Trophoblast cell (in vitro differentiated cells and primary cell): ENCODE measurements around the gene SPTLC2.

ENCODE experiments used
- DNase-seq, 2 donors: peaks; one replicate each; pipeline ENCODE4 v3.0.0-alpha.2; 2016
- H2AFZ ChIP-seq: 2 replicates; pipeline ENCODE4 v1.6.1; 2013; ENCODE audit warnings: low read length, moderate library complexity, mild to moderate bottlenecking; ENCODE audit not compliant: insufficient read depth, poor library complexity
- H2AK5ac ChIP-seq: 2 replicates; pipeline ENCODE4 v1.6.1; 2013; ENCODE audit warnings: mild to moderate bottlenecking, low read length
- H2BK120ac ChIP-seq: 2 replicates; pipeline ENCODE4 v1.6.1; 2013; ENCODE audit warnings: low read length, mild to moderate bottlenecking, moderate library complexity; ENCODE audit not compliant: insufficient read depth, poor library complexity
- H2BK12ac ChIP-seq: 2 replicates; pipeline ENCODE4 v1.6.1; 2013; ENCODE audit warnings: mild to moderate bottlenecking, low read length, moderate library complexity
- H2BK5ac ChIP-seq: 2 replicates; pipeline ENCODE4 v1.6.1; 2013; ENCODE audit warnings: low read length, low read depth, moderate library complexity, mild to moderate bottlenecking; ENCODE audit not compliant: poor library complexity
- H3K14ac ChIP-seq: 2 replicates; pipeline ENCODE4 v1.6.1; 2013; ENCODE audit warnings: mild to moderate bottlenecking, low read length
- H3K18ac ChIP-seq: 2 replicates; pipeline ENCODE4 v1.6.1; 2013; ENCODE audit warnings: mild to moderate bottlenecking, low read length
- H3K23ac ChIP-seq: 2 replicates; pipeline ENCODE4 v1.6.1; 2013; ENCODE audit warnings: low read length
- H3K27ac ChIP-seq: 2 replicates; pipeline ENCODE4 v1.5.1; 2013; ENCODE audit warnings: low read depth, mild to moderate bottlenecking, inconsistent platforms, low read length, moderate library complexity
- H3K27me3 ChIP-seq: 2 replicates; pipeline ENCODE4 v1.6.1; 2013; ENCODE audit warnings: inconsistent platforms, mild to moderate bottlenecking, low read length, moderate library complexity; ENCODE audit not compliant: insufficient read depth
- H3K36me3 ChIP-seq, 2 experiments: 1 replicate in 1 of 2; 2 replicates in 1 of 2; pipeline ENCODE4 v1.6.1; 2013; ENCODE audit warnings: low read length in 2 of 2, mild to moderate bottlenecking in 2 of 2, moderate library complexity in 1 of 2; ENCODE audit not compliant: insufficient read depth in 2 of 2, control insufficient read depth in 1 of 2
- H3K4ac ChIP-seq: 2 replicates; pipeline ENCODE4 v1.6.1; 2013; ENCODE audit warnings: low read depth, mild to moderate bottlenecking, low read length, moderate library complexity
- H3K4me1 ChIP-seq, 2 experiments: 1 replicate in 1 of 2; 2 replicates in 1 of 2; pipeline ENCODE4 v1.6.1; 2013; ENCODE audit warnings: low read length in 2 of 2, mild to moderate bottlenecking in 2 of 2, moderate library complexity in 1 of 2; ENCODE audit not compliant: insufficient read depth in 2 of 2, control insufficient read depth in 1 of 2
- H3K4me2 ChIP-seq: 2 replicates; pipeline ENCODE4 v1.6.1; 2013; ENCODE audit warnings: inconsistent platforms, mild to moderate bottlenecking, low read length, moderate library complexity
- H3K4me3 ChIP-seq: 2 replicates; pipeline ENCODE4 v1.5.1; 2013; ENCODE audit warnings: mild to moderate bottlenecking, low read depth, low read length, inconsistent platforms
- H3K79me1 ChIP-seq: one replicate; pipeline ENCODE4 v1.6.1; 2013; ENCODE audit warnings: low read length
- H3K79me2 ChIP-seq: 2 replicates; pipeline ENCODE4 v1.6.1; 2013; ENCODE audit warnings: low read length, mild to moderate bottlenecking; ENCODE audit not compliant: control insufficient read depth, insufficient read depth, poor library complexity
- H3K9ac ChIP-seq: 2 replicates; pipeline ENCODE4 v1.6.1; 2013; ENCODE audit warnings: mild to moderate bottlenecking, low read length
- H3K9me3 ChIP-seq: 2 replicates; pipeline ENCODE4 v1.6.1; 2013; ENCODE audit warnings: low read depth, mild to moderate bottlenecking, control low read depth, inconsistent platforms, low read length; ENCODE audit not compliant: insufficient read depth
- H4K12ac ChIP-seq: 2 replicates; pipeline ENCODE4 v1.6.1; 2013; ENCODE audit warnings: low read depth, mild to moderate bottlenecking, low read length, moderate library complexity
- H4K8ac ChIP-seq: 2 replicates; pipeline ENCODE4 v1.6.1; 2013; ENCODE audit warnings: low read depth, mild to moderate bottlenecking, low read length, moderate library complexity
- H4K91ac ChIP-seq: one replicate; pipeline ENCODE4 v1.6.1; 2013; ENCODE audit warnings: low read depth, mild to moderate bottlenecking, low read length, moderate library complexity
- WGBS: extraction: QIAGEN DNeasy Blood & Tissue Kit; methylation state at CpG from one replicate; pipeline ENCODE4 v1.1.7; 2013; ENCODE audit warnings: missing lambda C conversion rate; ENCODE audit not compliant: insufficient read length, insufficient coverage; ENCODE audit errors: extremely low coverage; 5-methylcytosine and 5-hydroxymethylcytosine counted together

Gene SPTLC2

GRCh38 chr14:77616133-77616453, 344 bp downstream of the SPTLC2 start:
- peak overlapping the region; percentile 91 for H3K14ac ChIP-seq
- no peaks in the 10 kb centered on the region for H3K4me1 ChIP-seq
- peak overlapping the region; percentile 77 for H4K91ac ChIP-seq
- peak overlapping the region; percentile 90 for H3K9ac ChIP-seq
- peak overlapping the region; percentile 80 for H2AFZ ChIP-seq
- H3K4me2 ChIP-seq = peak overlapping the region; percentile 75
- peak overlapping the region; percentile 89 for H4K12ac ChIP-seq
- peaks cover 7% of the 10 kb centered on the region for H3K79me1 ChIP-seq
- no peak for DNase-seq
- peak overlapping the region; percentile 31 for H3K4ac ChIP-seq
- WGBS = no CpG with 5 or more reads among the region's 32 CpGs
- peak overlapping the region; percentile 65 for H2BK5ac ChIP-seq
- H2BK12ac ChIP-seq = no peak overlapping the region
- H3K9me3 ChIP-seq = no peaks in the 10 kb centered on the region
- peak overlapping the region; percentile 73 for H2BK120ac ChIP-seq
- peak overlapping the region; percentile 86 for H4K8ac ChIP-seq
- H3K27me3 ChIP-seq = no peaks in the 10 kb centered on the region
- no peaks in the 10 kb centered on the region for H3K36me3 ChIP-seq
- H3K4me3 ChIP-seq = peak overlapping the region; percentile 100
- H3K18ac ChIP-seq = peak overlapping the region; percentile 91
- H3K79me2 ChIP-seq = peaks cover 5% of the 10 kb centered on the region
- no peak overlapping the region for H3K23ac ChIP-seq
- H3K27ac ChIP-seq = peak overlapping the region; percentile 81
- no peak overlapping the region for H2AK5ac ChIP-seq

- H3K27me3 ChIP-seq = no peaks in the 10 kb centered on the region
- H2AK5ac ChIP-seq = no peak overlapping the region
- H3K4ac ChIP-seq = peak overlapping the region; percentile 82
- peak overlapping the region; percentile 73 for H2BK120ac ChIP-seq
- peak overlapping the region; percentile 60 for H4K12ac ChIP-seq
- H3K4me2 ChIP-seq = peak overlapping the region; percentile 75
- peaks cover 6% of the 10 kb centered on the region for H3K79me2 ChIP-seq
- H3K36me3 ChIP-seq = no peaks in the 10 kb centered on the region
- peak overlapping the region; percentile 81 for H3K27ac ChIP-seq
- H3K4me3 ChIP-seq = peak overlapping the region; percentile 100
- peak overlapping the region; percentile 80 for H2AFZ ChIP-seq
- peak overlapping the region; percentile 65 for H2BK5ac ChIP-seq
- H3K4me1 ChIP-seq = no peaks in the 10 kb centered on the region
- peaks cover 7% of the 10 kb centered on the region for H3K79me1 ChIP-seq
- H3K9me3 ChIP-seq = no peaks in the 10 kb centered on the region
- peak overlapping the region; percentile 62 for H3K23ac ChIP-seq
- WGBS = no CpG with 5 or more reads among the region's 16 CpGs
- H4K8ac ChIP-seq = peak overlapping the region; percentile 86
- peak overlapping the region; percentile 91 for H3K18ac ChIP-seq
- H3K9ac ChIP-seq = peak overlapping the region; percentile 90
- DNase-seq = peak in 1 of 2 donors; percentile 33
- H4K91ac ChIP-seq = peak overlapping the region; percentile 77
- H3K14ac ChIP-seq = peak overlapping the region; percentile 34
- H2BK12ac ChIP-seq = no peak overlapping the region
Measured at GRCh38 chr14:77615361-77616132, 890 bp downstream of the SPTLC2 start.

GRCh38 chr14:77613201-77613600, 3.2 kb downstream of the SPTLC2 start:
- H3K4me3 ChIP-seq = no peak overlapping the region
- no peak overlapping the region for H3K4me2 ChIP-seq
- H3K14ac ChIP-seq = no peak overlapping the region
- peaks cover 10% of the 10 kb centered on the region for H3K79me2 ChIP-seq
- no peak overlapping the region for H2BK120ac ChIP-seq
- H3K18ac ChIP-seq = no peak overlapping the region
- peak in 1 of 2 donors; percentile 42 for DNase-seq
- no peak overlapping the region for H2AFZ ChIP-seq
- H3K27me3 ChIP-seq = no peaks in the 10 kb centered on the region
- no peak overlapping the region for H2BK12ac ChIP-seq
- no peak overlapping the region for H3K23ac ChIP-seq
- no peak overlapping the region for H4K12ac ChIP-seq
- no peak overlapping the region for H2AK5ac ChIP-seq
- H4K8ac ChIP-seq = no peak overlapping the region
- peaks cover 7% of the 10 kb centered on the region for H3K79me1 ChIP-seq
- H3K9ac ChIP-seq = no peak overlapping the region
- H3K27ac ChIP-seq = no peak overlapping the region
- no peaks in the 10 kb centered on the region for H3K9me3 ChIP-seq
- no peak overlapping the region for H3K4ac ChIP-seq
- peaks cover 0 to 2% of the 10 kb centered on the region in 2 experiments for H3K4me1 ChIP-seq
- no peaks in the 10 kb centered on the region for H3K36me3 ChIP-seq
- H2BK5ac ChIP-seq = no peak overlapping the region
- no peak overlapping the region for H4K91ac ChIP-seq
- no CpG with 5 or more reads among the region's 1 CpG for WGBS

- Histone ChIP-seq H3K4me1 (peaks cover 0 to 2% of the 10 kb centered on the region in 2 experiments), H3K79me1 (peaks cover 7% of the 10 kb centered on the region), H3K18ac (no peak overlapping the region), H3K4me3 (no peak overlapping the region), H2BK120ac (no peak overlapping the region), H4K12ac (no peak overlapping the region), H4K8ac (no peak overlapping the region), H4K91ac (no peak overlapping the region), H3K27me3 (no peaks in the 10 kb centered on the region), H3K4me2 (peak overlapping the region; percentile 41), H3K23ac (no peak overlapping the region), H2AFZ (no peak overlapping the region), H2AK5ac (no peak overlapping the region), H2BK12ac (no peak overlapping the region), H3K79me2 (peaks cover 10% of the 10 kb centered on the region), H3K9me3 (no peaks in the 10 kb centered on the region), H3K14ac (no peak overlapping the region), H3K9ac (no peak overlapping the region), H3K4ac (no peak overlapping the region), H2BK5ac (no peak overlapping the region), H3K27ac (no peak overlapping the region), H3K36me3 (no peaks in the 10 kb centered on the region)
- DNase-seq = peak; percentile 21 to 90
- no CpG with 5 or more reads among the region's 2 CpGs for WGBS
Measured at GRCh38 chr14:77612011-77612620, 4.3 kb downstream of the SPTLC2 start.
